Skeletal muscle satellite cell (primary cell): ENCODE data around the gene CRYM.
A peak's percentile ranks its signal among the peaks of the same experiment; 100 is the strongest.
"Not testable (repeated sequence)": the region's sequence is repeated elsewhere in the genome, so short reads cannot be mapped to it uniquely, and the experiment has no call there.

ENCODE experiments used
- H3K27me3 ChIP-seq: 2 replicates; pipeline ENCODE4 v1.7.0; 2013; ENCODE audit warnings: low read length; ENCODE audit not compliant: control insufficient read depth, insufficient read depth
- H3K36me3 ChIP-seq: 2 replicates; pipeline ENCODE4 v1.7.0; 2013; ENCODE audit warnings: mild to moderate bottlenecking, control low read depth, low read length; ENCODE audit not compliant: insufficient read depth
- H3K4me1 ChIP-seq: 2 replicates; pipeline ENCODE4 v1.7.0; 2013; ENCODE audit warnings: low read length; ENCODE audit not compliant: control insufficient read depth, insufficient read depth
- H3K4me2 ChIP-seq: 2 replicates; pipeline ENCODE4 v1.7.0; 2013; ENCODE audit warnings: mild to moderate bottlenecking, low read length
- H3K4me3 ChIP-seq: 2 replicates; pipeline ENCODE4 v1.7.0; 2013; ENCODE audit warnings: low read length
- H3K9ac ChIP-seq: 2 replicates; pipeline ENCODE4 v1.7.0; 2013; ENCODE audit warnings: mild to moderate bottlenecking, low read depth, low read length, moderate library complexity
- H3K9me3 ChIP-seq: replicated peaks from 2 replicates; pipeline ENCODE4 v1.7.0; 2013; ENCODE audit warnings: mild to moderate bottlenecking, control low read depth, low read length

CRYM gene

GRCh38 chr16:21302454-21302853, 24.4 kb upstream of the CRYM start:
- no peaks in the 10 kb centered on the region for H3K9me3 ChIP-seq
- peak overlapping the region; percentile 97 for H3K4me2 ChIP-seq
- peak overlapping the region; percentile 94 for H3K4me3 ChIP-seq
- peaks cover 20% of the 10 kb centered on the region for H3K4me1 ChIP-seq
- no peaks in the 10 kb centered on the region for H3K36me3 ChIP-seq
- H3K9ac ChIP-seq: peak overlapping the region; percentile 88
- no peaks in the 10 kb centered on the region for H3K27me3 ChIP-seq

- Histone ChIP-seq H3K4me1 (peaks cover 20% of the 10 kb centered on the region), H3K36me3 (no peaks in the 10 kb centered on the region), H3K4me3 (peak overlapping the region; percentile 94), H3K9ac (peak overlapping the region; percentile 88), H3K27me3 (no peaks in the 10 kb centered on the region), H3K9me3 (no peaks in the 10 kb centered on the region), H3K4me2 (peak overlapping the region; percentile 97)
Measured at GRCh38 chr16:21301895-21302291, 23.8 kb upstream of the CRYM start.

- Histone ChIP-seq H3K27me3 (no peaks in the 10 kb centered on the region), H3K4me1 (peaks cover 20% of the 10 kb centered on the region), H3K36me3 (no peaks in the 10 kb centered on the region), H3K9ac (peak overlapping the region; percentile 88), H3K9me3 (no peaks in the 10 kb centered on the region), H3K4me3 (peak overlapping the region; percentile 94), H3K4me2 (peak overlapping the region; percentile 97)
Measured at GRCh38 chr16:21301168-21301894, 23.2 kb upstream of the CRYM start.

GRCh38 chr16:21300309-21301167, 22.4 kb upstream of the CRYM start:
- Histone ChIP-seq H3K9ac (peak overlapping the region; percentile 88), H3K4me1 (peaks cover 20% of the 10 kb centered on the region), H3K36me3 (no peaks in the 10 kb centered on the region), H3K4me3 (peak overlapping the region; percentile 94), H3K27me3 (no peaks in the 10 kb centered on the region), H3K4me2 (peak overlapping the region; percentile 97), H3K9me3 (no peaks in the 10 kb centered on the region)

- not testable (repeated sequence) for H3K36me3 ChIP-seq, H3K4me3 ChIP-seq, H3K4me2 ChIP-seq, H3K4me1 ChIP-seq, H3K9me3 ChIP-seq, H3K9ac ChIP-seq
- H3K27me3 ChIP-seq: peaks cover 30% of the 10 kb centered on the region
Measured at GRCh38 chr16:21289789-21290188, 11.7 kb upstream of the CRYM start.

GRCh38 chr16:21285314-21285713, 7.2 kb upstream of the CRYM start:
- H3K36me3 ChIP-seq: no peaks in the 10 kb centered on the region
- H3K9ac ChIP-seq: no peak overlapping the region
- no peak overlapping the region for H3K4me2 ChIP-seq
- H3K9me3 ChIP-seq: no peaks in the 10 kb centered on the region
- peaks cover 47% of the 10 kb centered on the region for H3K27me3 ChIP-seq
- H3K4me1 ChIP-seq: peaks cover 3% of the 10 kb centered on the region
- no peak overlapping the region for H3K4me3 ChIP-seq

GRCh38 chr16:21284414-21284813, 6.3 kb upstream of the CRYM start:
- H3K27me3 ChIP-seq: peaks cover 52% of the 10 kb centered on the region
- no peak overlapping the region for H3K9ac ChIP-seq

GRCh38 chr16:21283521-21284289, 5.6 kb upstream of the CRYM start:
- Histone ChIP-seq H3K9me3 (no peaks in the 10 kb centered on the region), H3K4me2 (peak overlapping the region; percentile 66), H3K9ac (no peak overlapping the region), H3K4me3 (peak overlapping the region; percentile 66), H3K4me1 (peaks cover 3% of the 10 kb centered on the region), H3K27me3 (peaks cover 54% of the 10 kb centered on the region), H3K36me3 (no peaks in the 10 kb centered on the region)

More at GRCh38 chr16:21284414-21284813, 6.3 kb upstream of the CRYM start:
- Histone ChIP-seq H3K4me3 (peak overlapping the region; percentile 66), H3K4me2 (peak overlapping the region; percentile 66), H3K9me3 (no peaks in the 10 kb centered on the region), H3K36me3 (no peaks in the 10 kb centered on the region), H3K4me1 (peaks cover 3% of the 10 kb centered on the region)

- Histone ChIP-seq H3K4me2 (no peak overlapping the region), H3K27me3 (peaks cover 71% of the 10 kb centered on the region), H3K4me3 (no peak overlapping the region), H3K9ac (no peak overlapping the region), H3K36me3 (no peaks in the 10 kb centered on the region), H3K9me3 (no peaks in the 10 kb centered on the region), H3K4me1 (peaks cover 6% of the 10 kb centered on the region)
Measured at GRCh38 chr16:21281698-21282389, 3.8 kb upstream of the CRYM start.

- Histone ChIP-seq H3K4me2 (no peak overlapping the region), H3K36me3 (no peaks in the 10 kb centered on the region), H3K4me1 (peaks cover 6% of the 10 kb centered on the region), H3K4me3 (no peak overlapping the region), H3K9ac (no peak overlapping the region), H3K27me3 (peaks cover 79% of the 10 kb centered on the region), H3K9me3 (no peaks in the 10 kb centered on the region)
Measured at GRCh38 chr16:21279501-21279900, 1.4 kb upstream of the CRYM start.
